Smooth muscle cell (in vitro differentiated cells): ENCODE results near the gene IRGC. TPM values are rescaled to one million over a fixed set of nuclear protein-coding genes. Genes with fewer than 3 reads are reported as not detected.

Source experiments
- DNase-seq: peaks from one replicate; lab custom pipeline; 2025; ENCODE audit not compliant: unreplicated experiment; lab: John Stamatoyannopoulos, UW
- H2AFZ ChIP-seq: fragments of 200-600 bp; sonication (generic); 2 replicates; pipeline ENCODE4 v1.6.0; 2016; ENCODE audit warnings: antibody characterized with exemption, low read depth, mild to moderate bottlenecking
- H3F3A ChIP-seq: fragments of 200-600 bp; sonication (generic); 2 replicates; pipeline ENCODE4 v1.6.0; 2017; ENCODE audit warnings: antibody characterized with exemption, low read depth
- H3K27ac ChIP-seq: fragments of 200-600 bp; sonication (generic); 2 replicates; pipeline ENCODE4 v1.5.1; 2016; ENCODE audit warnings: low read depth, mild to moderate bottlenecking
- H3K27me3 ChIP-seq: fragments of 200-600 bp; sonication (generic); 2 replicates; pipeline ENCODE4 v1.6.1; 2016; ENCODE audit warnings: low read depth, mild to moderate bottlenecking
- H3K36me3 ChIP-seq: fragments of 200-600 bp; sonication (generic); 2 replicates; pipeline ENCODE4 v1.5.1; 2016; ENCODE audit warnings: low read depth
- H3K4me1 ChIP-seq: fragments of 200-600 bp; sonication (generic); 2 replicates; pipeline ENCODE4 v1.5.1; 2016; ENCODE audit warnings: low read depth
- H3K4me2 ChIP-seq: fragments of 200-600 bp; sonication (generic); 2 replicates; pipeline ENCODE4 v1.6.0; 2016; ENCODE audit warnings: mild to moderate bottlenecking
- H3K4me3 ChIP-seq: fragments of 200-600 bp; sonication (generic); 2 replicates; pipeline ENCODE4 v1.5.1; 2016; ENCODE audit warnings: mild to moderate bottlenecking
- H3K79me2 ChIP-seq: fragments of 200-600 bp; sonication (generic); 2 replicates; pipeline ENCODE4 v1.6.0; 2016; ENCODE audit warnings: low read depth, mild to moderate bottlenecking
- H3K9ac ChIP-seq: fragments of 200-600 bp; sonication (generic); 2 replicates; pipeline ENCODE4 v1.6.0; 2016; ENCODE audit warnings: low read depth
- H3K9me3 ChIP-seq: fragments of 200-600 bp; sonication (generic); replicated peaks from 2 replicates; pipeline ENCODE4 v1.5.1; 2016; ENCODE audit warnings: low read depth
- H4K20me1 ChIP-seq: fragments of 200-600 bp; sonication (generic); 2 replicates; pipeline ENCODE4 v1.6.0; 2016; ENCODE audit warnings: low read depth
- CTCF ChIP-seq: fragments of 200-600 bp; sonication (generic); IDR thresholded peaks from 2 replicates; pipeline ENCODE4 v1.5.1; 2017; ENCODE audit warnings: borderline replicate concordance, mild to moderate bottlenecking, antibody characterized with exemption; ENCODE audit not compliant: insufficient read depth, poor library complexity, severe bottlenecking
- WGBS: methylation state at CpG from one replicate; pipeline ENCODE4 v1.1.7; 2016; ENCODE audit warnings: low lambda C conversion rate; 5-methylcytosine and 5-hydroxymethylcytosine counted together
- polyA plus RNA-seq: library from polyadenylated mRNA; unstranded; fragments of >200 nt; fragmentation: Nextera tagmentation; extraction: Ambion mirVana; gene quantifications from 2 replicates; pipeline ENCODE4 v1.2.1, GENCODE V29; 2016
- total RNA-seq: library from RNA; depleted of rRNA; stranded (reverse); fragments of >200 nt; gene quantifications from 2 replicates; pipeline ENCODE4 v1.2.3, GENCODE V29; 2014

Gene IRGC
- total and polyA plus RNA-seq, 2 experiments from 2014 or later: not detected

GRCh38 chr19:43752287-43752875, 36.5 kb downstream of the IRGC start:
- peaks cover 28% of the 10 kb centered on the region for H3F3A ChIP-seq
- H3K9me3 ChIP-seq: no peaks in the 10 kb centered on the region
- H3K4me3 ChIP-seq: no peak overlapping the region
- no peaks in the 10 kb centered on the region for H3K27me3 ChIP-seq
- peaks cover 29% of the 10 kb centered on the region for H3K79me2 ChIP-seq
- peaks cover 6% of the 10 kb centered on the region for H3K36me3 ChIP-seq
- H3K4me2 ChIP-seq: peak overlapping the region; percentile 69
- no peak for DNase-seq
- H3K27ac ChIP-seq: peak overlapping the region; percentile 100
- H4K20me1 ChIP-seq: peaks cover 19% of the 10 kb centered on the region
- peaks cover 10% of the 10 kb centered on the region for H3K4me1 ChIP-seq
- WGBS: 87% methylated on average over 6 of the region's 6 CpGs
- H2AFZ ChIP-seq: no peak overlapping the region
- no peak for TF ChIP-seq CTCF
- peak overlapping the region; percentile 51 for H3K9ac ChIP-seq

DNA sequence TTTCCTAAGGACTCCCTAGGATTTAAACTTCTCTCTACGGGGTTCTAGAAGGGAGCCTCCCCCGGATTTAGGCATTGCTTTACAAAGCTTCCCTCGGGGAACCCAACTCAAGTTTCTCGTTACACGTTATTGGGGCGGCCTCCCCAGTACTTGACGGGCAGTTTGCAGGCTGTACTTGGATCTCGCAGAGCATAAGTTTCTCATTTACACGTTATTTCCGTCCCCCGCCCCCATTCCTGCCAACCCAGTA, 38.3 kb downstream of the IRGC start:
- H3K36me3 ChIP-seq: peaks cover 6% of the 10 kb centered on the region
- DNase-seq: no peak
- H3K27me3 ChIP-seq: no peaks in the 10 kb centered on the region
- H3K4me3 ChIP-seq: peak overlapping the region; percentile 86
- peak overlapping the region; percentile 98 for H3K4me2 ChIP-seq
- H3K9me3 ChIP-seq: no peaks in the 10 kb centered on the region
- peak overlapping the region; percentile 100 for H3K27ac ChIP-seq
- peak overlapping the region; percentile 98 for H3K9ac ChIP-seq
- H3K79me2 ChIP-seq: peaks cover 29% of the 10 kb centered on the region
- H3F3A ChIP-seq: peaks cover 30% of the 10 kb centered on the region
- under 1% methylated on average over 11 of the region's 11 CpGs for WGBS
- H2AFZ ChIP-seq: peak overlapping the region; percentile 68
- TF ChIP-seq CTCF: no peak
- peaks cover 19% of the 10 kb centered on the region for H4K20me1 ChIP-seq
- H3K4me1 ChIP-seq: peaks cover 10% of the 10 kb centered on the region

GRCh38 chr19:43754503-43755255, 38.8 kb downstream of the IRGC start, which contains the start of gene SMG9:
Gene SMG9 (minus strand): TSS chr19:43754962. CDS start chr19:43750741, 4,221 bp downstream.
- Histone ChIP-seq H3K9me3 (no peaks in the 10 kb centered on the region), H3K27ac (peak within 1 kb of the TSS; percentile 100), H2AFZ (peak within 1 kb of the TSS; percentile 91), H3K9ac (peak within 1 kb of the TSS; percentile 98), H4K20me1 (peaks cover 19% of the 10 kb centered on the region), H3F3A (peaks cover 31% of the 10 kb centered on the region), H3K79me2 (peaks cover 27% of the 10 kb centered on the region), H3K4me1 (peaks cover 10% of the 10 kb centered on the region), H3K4me2 (peak within 1 kb of the TSS; percentile 98), H3K27me3 (no peaks in the 10 kb centered on the region), H3K4me3 (peak within 1 kb of the TSS; percentile 86), H3K36me3 (peaks cover 6% of the 10 kb centered on the region)
- DNase-seq: peak; percentile 98
- no peak for TF ChIP-seq CTCF
- under 1% methylated on average over 70 of the region's 79 CpGs for WGBS
